ENCODE measurements around the gene EHHADH. TPM values are rescaled to one million over a fixed set of nuclear protein-coding genes. Genes with fewer than 3 reads are reported as not detected.
"Not testable (repeated sequence)": the region's sequence is repeated elsewhere in the genome, so short reads cannot be mapped to it uniquely, and the experiment has no call there.

Gene EHHADH
- total RNA-seq, 1 donor from 2014 or later = 6.8 TPM

DNA sequence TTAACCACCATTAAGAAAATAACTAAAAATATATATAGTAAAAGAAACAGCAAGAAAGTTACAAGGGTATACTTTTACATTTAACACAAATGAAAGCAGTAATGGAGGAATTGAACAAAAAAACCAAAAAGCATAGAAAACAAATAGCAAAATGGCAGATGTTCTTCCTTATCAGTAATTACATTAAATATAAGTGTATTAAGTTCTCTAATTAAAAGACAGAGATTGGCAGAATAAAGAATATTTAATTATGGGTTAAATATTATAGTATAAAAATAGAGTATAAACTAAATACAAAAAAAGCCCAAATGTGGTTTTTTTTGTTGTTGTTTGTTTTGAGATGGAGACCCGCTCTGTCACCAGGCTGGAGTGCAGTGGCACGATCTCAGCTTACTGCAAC lies 20.5 kb downstream of the EHHADH start:
- Mint-ChIP-seq H3K9me3 (ENCODE audit: unreplicated experiment) (no peaks in the 10 kb centered on the region), H3K4me1 (ENCODE audit: unreplicated experiment) (no peaks in the 10 kb centered on the region), H3K27me3 (ENCODE audit: unreplicated experiment) (no peaks in the 10 kb centered on the region), H3K27ac (ENCODE audit: unreplicated experiment) (no peak overlapping the region), H3K4me3 (ENCODE audit: unreplicated experiment) (no peak overlapping the region), H3K36me3 (ENCODE audit: low read depth, unreplicated experiment) (peaks cover 12% of the 10 kb centered on the region)
- no peak for DNase-seq (ENCODE audit: low spot score)
- TF ChIP-seq, protein P1, sequence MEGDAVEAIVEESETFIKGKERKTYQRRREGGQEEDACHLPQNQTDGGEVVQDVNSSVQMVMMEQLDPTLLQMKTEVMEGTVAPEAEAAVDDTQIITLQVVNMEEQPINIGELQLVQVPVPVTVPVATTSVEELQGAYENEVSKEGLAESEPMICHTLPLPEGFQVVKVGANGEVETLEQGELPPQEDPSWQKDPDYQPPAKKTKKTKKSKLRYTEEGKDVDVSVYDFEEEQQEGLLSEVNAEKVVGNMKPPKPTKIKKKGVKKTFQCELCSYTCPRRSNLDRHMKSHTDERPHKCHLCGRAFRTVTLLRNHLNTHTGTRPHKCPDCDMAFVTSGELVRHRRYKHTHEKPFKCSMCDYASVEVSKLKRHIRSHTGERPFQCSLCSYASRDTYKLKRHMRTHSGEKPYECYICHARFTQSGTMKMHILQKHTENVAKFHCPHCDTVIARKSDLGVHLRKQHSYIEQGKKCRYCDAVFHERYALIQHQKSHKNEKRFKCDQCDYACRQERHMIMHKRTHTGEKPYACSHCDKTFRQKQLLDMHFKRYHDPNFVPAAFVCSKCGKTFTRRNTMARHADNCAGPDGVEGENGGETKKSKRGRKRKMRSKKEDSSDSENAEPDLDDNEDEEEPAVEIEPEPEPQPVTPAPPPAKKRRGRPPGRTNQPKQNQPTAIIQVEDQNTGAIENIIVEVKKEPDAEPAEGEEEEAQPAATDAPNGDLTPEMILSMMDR (IDR thresholded peaks at IDR 0.05; ENCODE audit: unreplicated experiment) = no peak

DNA sequence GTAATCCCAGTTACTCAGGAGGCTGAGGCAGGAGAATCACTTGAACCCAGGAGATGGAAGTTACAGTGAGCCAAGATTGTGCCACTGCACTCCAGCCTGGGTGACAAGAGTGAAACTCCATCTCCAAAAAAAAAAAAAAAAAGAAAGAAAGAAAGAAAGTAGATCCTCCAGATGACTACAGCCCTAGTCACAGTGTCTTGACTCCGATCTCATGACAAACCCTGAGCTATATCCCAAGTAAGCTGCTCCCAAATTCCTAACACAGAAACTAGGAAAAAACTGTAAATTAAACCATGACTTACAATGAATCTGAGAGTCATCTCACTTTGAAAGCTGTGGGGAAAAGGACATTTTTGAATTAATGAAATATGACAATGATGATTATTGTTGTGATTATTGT lies 27.3 kb downstream of the EHHADH start:
- H3K27me3 Mint-ChIP-seq (ENCODE audit: unreplicated experiment); H3K36me3 Mint-ChIP-seq (ENCODE audit: low read depth, unreplicated experiment); H3K9me3 Mint-ChIP-seq (ENCODE audit: unreplicated experiment): not testable (repeated sequence)

DNA sequence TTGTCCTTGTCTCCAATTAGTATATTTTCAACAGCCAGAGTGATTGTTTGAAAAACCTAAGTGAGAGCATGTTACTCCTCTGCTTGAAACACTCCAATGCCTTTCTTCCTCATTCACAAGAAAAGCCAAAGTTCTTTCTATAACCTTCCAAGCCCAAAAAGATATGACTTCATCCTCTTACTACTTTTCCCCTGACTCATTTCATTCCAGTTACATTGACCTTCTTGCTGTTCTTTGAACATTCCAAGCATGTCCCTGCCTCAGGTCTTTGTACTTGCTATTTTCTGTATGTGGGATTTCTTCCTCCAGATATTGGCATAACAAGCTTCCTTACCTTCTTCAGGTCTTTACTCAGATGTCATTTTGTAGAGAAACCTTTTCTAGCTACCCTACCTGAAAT lies 28.3 kb downstream of the EHHADH start:
- no peak overlapping the region for H3K27ac Mint-ChIP-seq (ENCODE audit: unreplicated experiment)
- no peak overlapping the region for H3K4me3 Mint-ChIP-seq (ENCODE audit: unreplicated experiment)
- no peaks in the 10 kb centered on the region for H3K9me3 Mint-ChIP-seq (ENCODE audit: unreplicated experiment)
- no peak for DNase-seq (ENCODE audit: low spot score)
- H3K4me1 Mint-ChIP-seq (ENCODE audit: unreplicated experiment) = no peaks in the 10 kb centered on the region
- H3K27me3 Mint-ChIP-seq (ENCODE audit: unreplicated experiment) = no peaks in the 10 kb centered on the region
- TF ChIP-seq, protein P1 (IDR thresholded peaks at IDR 0.05; ENCODE audit: unreplicated experiment) = no peak
- H3K36me3 Mint-ChIP-seq (ENCODE audit: low read depth, unreplicated experiment) = peaks cover 4% of the 10 kb centered on the region

More for the DNA sequence above, 27.3 kb downstream of the EHHADH start:
- not testable (repeated sequence) for H3K4me1 Mint-ChIP-seq (ENCODE audit: unreplicated experiment); H3K4me3 Mint-ChIP-seq (ENCODE audit: unreplicated experiment); H3K27ac Mint-ChIP-seq (ENCODE audit: unreplicated experiment); DNase-seq (ENCODE audit: low spot score)

DNA sequence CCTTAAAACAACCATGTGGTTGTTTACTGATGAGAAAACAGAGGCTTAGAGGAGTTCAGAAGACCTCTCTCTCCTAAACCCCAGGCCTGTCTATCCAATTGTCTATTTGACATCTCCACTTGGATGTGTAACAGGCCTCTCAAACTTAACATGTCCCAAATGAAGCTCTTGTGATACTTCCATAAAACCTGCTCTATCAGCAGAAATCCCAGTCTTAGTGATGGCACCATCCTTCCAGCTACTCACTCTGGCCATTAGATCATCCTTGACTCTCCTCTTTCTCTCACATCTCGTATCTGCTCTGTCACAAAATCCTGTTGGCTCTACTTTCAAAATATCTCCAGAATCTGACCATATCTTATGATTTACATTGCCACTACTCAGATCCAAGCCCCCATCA lies 28.8 kb downstream of the EHHADH start:
- no peak for DNase-seq (ENCODE audit: low spot score)
- Mint-ChIP-seq H3K27me3 (ENCODE audit: unreplicated experiment) (no peaks in the 10 kb centered on the region), H3K4me1 (ENCODE audit: unreplicated experiment) (no peaks in the 10 kb centered on the region), H3K9me3 (ENCODE audit: unreplicated experiment) (no peaks in the 10 kb centered on the region), H3K36me3 (ENCODE audit: low read depth, unreplicated experiment) (peaks cover 4% of the 10 kb centered on the region), H3K4me3 (ENCODE audit: unreplicated experiment) (no peak overlapping the region), H3K27ac (ENCODE audit: unreplicated experiment) (no peak overlapping the region)
- TF ChIP-seq, protein P1 (IDR thresholded peaks at IDR 0.05; ENCODE audit: unreplicated experiment) = no peak

DNA sequence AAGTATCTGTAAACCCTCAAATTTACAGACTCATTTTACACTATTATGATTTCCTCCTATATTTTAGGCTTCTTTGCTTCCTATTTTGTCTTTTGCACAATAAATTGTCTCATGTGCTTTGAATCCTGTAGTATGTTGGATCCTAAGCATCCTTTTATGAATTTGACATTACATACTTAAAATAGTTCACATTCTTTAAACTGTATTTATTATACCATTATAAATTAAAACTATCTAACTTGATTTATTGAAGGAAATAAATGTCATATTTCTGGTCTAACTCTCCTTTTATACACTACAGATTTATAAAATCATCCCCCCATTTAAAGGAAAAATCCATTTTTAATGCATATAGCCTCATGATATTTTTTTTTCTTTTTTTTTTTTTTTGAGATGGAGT lies 32.6 kb downstream of the EHHADH start:
- Mint-ChIP-seq H3K36me3 (ENCODE audit: low read depth, unreplicated experiment) (no peaks in the 10 kb centered on the region), H3K27ac (ENCODE audit: unreplicated experiment) (no peak overlapping the region), H3K27me3 (ENCODE audit: unreplicated experiment) (no peaks in the 10 kb centered on the region), H3K4me3 (ENCODE audit: unreplicated experiment) (no peak overlapping the region), H3K4me1 (ENCODE audit: unreplicated experiment) (peaks cover 8% of the 10 kb centered on the region), H3K9me3 (ENCODE audit: unreplicated experiment) (no peaks in the 10 kb centered on the region)
- DNase-seq (ENCODE audit: low spot score) = no peak
- TF ChIP-seq, protein P1 (IDR thresholded peaks at IDR 0.05; ENCODE audit: unreplicated experiment) = no peak

DNA sequence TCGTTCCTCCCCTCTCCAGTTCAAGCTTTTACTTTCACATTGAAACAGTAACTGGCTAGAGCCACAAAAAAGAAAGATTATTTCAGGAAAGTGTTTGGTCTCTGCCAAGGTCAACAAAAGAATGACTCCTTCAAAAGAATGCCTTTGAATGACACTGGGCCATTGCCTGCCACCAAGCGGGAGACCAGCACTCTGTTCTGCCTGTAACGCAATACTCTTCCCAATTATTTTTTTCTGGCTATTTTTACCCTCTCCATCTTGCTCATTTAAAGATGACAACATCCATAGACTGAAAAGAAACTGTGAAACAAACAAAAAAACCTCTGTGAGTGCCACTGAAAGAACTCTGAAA lies 37.3 kb downstream of the EHHADH start:
- Mint-ChIP-seq H3K27me3 (ENCODE audit: unreplicated experiment) (no peaks in the 10 kb centered on the region), H3K9me3 (ENCODE audit: unreplicated experiment) (no peaks in the 10 kb centered on the region), H3K4me3 (ENCODE audit: unreplicated experiment) (no peak overlapping the region), H3K4me1 (ENCODE audit: unreplicated experiment) (peaks cover 9% of the 10 kb centered on the region), H3K36me3 (ENCODE audit: low read depth, unreplicated experiment) (no peaks in the 10 kb centered on the region), H3K27ac (ENCODE audit: unreplicated experiment) (no peak overlapping the region)
- TF ChIP-seq, protein P1 (IDR thresholded peaks at IDR 0.05; ENCODE audit: unreplicated experiment) = no peak
- DNase-seq (ENCODE audit: low spot score) = no peak
